ENCODE data around the gene SH3GLB2.

The SH3GLB2 gene

DNA sequence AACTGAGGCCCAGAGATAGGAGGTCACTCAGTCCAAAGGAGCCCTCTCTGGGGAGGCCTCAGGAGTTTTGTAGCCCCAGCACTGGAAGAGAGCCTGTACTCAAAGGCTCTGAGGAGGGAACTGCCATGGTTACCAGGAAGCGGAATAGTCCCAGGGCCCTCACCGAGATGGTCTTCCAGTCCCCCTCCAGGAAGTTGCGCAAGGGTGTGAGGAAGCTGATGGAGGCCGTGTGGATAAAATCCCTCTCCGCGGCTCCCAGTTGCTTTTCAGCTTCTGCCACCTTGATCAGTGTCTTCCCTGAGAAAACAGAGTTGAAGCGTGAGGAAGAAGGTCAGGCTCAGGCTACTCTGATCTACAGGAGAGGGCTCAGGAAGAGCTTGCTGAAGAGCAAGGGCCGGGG is 13.5 kb downstream of the SH3GLB2 start:
- TF ChIP-seq TAF1 (IDR thresholded peaks at IDR 0.05; ENCODE audit: low read depth) (no peak), FOXM1 (IDR thresholded peaks at IDR 0.05; ENCODE audit: borderline replicate concordance, low read depth) (no peak), YY1 (IDR thresholded peaks at IDR 0.05; ENCODE audit: low read depth) (no peak), CREB1 (IDR thresholded peaks at IDR 0.05; ENCODE audit: low read depth) (no peak), RAD21 (IDR thresholded peaks at IDR 0.05; ENCODE audit: low read depth) (no peak), EP300 (IDR thresholded peaks at IDR 0.05; ENCODE audit: borderline replicate concordance) (no peak), TCF12 (IDR thresholded peaks at IDR 0.05; ENCODE audit: low read depth) (no peak)
- TF ChIP-seq, protein P1, sequence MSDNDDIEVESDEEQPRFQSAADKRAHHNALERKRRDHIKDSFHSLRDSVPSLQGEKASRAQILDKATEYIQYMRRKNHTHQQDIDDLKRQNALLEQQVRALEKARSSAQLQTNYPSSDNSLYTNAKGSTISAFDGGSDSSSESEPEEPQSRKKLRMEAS (IDR thresholded peaks at IDR 0.05) = no peak
- TF ChIP-seq, protein P2, sequence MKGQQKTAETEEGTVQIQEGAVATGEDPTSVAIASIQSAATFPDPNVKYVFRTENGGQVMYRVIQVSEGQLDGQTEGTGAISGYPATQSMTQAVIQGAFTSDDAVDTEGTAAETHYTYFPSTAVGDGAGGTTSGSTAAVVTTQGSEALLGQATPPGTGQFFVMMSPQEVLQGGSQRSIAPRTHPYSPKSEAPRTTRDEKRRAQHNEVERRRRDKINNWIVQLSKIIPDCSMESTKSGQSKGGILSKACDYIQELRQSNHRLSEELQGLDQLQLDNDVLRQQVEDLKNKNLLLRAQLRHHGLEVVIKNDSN (IDR thresholded peaks at IDR 0.05) = no peak
- TF ChIP-seq, protein P3, sequence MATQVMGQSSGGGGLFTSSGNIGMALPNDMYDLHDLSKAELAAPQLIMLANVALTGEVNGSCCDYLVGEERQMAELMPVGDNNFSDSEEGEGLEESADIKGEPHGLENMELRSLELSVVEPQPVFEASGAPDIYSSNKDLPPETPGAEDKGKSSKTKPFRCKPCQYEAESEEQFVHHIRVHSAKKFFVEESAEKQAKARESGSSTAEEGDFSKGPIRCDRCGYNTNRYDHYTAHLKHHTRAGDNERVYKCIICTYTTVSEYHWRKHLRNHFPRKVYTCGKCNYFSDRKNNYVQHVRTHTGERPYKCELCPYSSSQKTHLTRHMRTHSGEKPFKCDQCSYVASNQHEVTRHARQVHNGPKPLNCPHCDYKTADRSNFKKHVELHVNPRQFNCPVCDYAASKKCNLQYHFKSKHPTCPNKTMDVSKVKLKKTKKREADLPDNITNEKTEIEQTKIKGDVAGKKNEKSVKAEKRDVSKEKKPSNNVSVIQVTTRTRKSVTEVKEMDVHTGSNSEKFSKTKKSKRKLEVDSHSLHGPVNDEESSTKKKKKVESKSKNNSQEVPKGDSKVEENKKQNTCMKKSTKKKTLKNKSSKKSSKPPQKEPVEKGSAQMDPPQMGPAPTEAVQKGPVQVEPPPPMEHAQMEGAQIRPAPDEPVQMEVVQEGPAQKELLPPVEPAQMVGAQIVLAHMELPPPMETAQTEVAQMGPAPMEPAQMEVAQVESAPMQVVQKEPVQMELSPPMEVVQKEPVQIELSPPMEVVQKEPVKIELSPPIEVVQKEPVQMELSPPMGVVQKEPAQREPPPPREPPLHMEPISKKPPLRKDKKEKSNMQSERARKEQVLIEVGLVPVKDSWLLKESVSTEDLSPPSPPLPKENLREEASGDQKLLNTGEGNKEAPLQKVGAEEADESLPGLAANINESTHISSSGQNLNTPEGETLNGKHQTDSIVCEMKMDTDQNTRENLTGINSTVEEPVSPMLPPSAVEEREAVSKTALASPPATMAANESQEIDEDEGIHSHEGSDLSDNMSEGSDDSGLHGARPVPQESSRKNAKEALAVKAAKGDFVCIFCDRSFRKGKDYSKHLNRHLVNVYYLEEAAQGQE (IDR thresholded peaks at IDR 0.05; ENCODE audit: low read depth) = no peak

- TF ChIP-seq TEAD4 (IDR thresholded peaks at IDR 0.05) (no peak), RAD21 (IDR thresholded peaks at IDR 0.05; ENCODE audit: low read depth) (no peak), YY1 (IDR thresholded peaks at IDR 0.05; ENCODE audit: low read depth) (no peak), EP300 (IDR thresholded peaks at IDR 0.05; ENCODE audit: borderline replicate concordance) (no peak), EGR1 (IDR thresholded peaks at IDR 0.05) (no peak), CEBPB (IDR thresholded peaks at IDR 0.05) (no peak), TAF1 (IDR thresholded peaks at IDR 0.05; ENCODE audit: low read depth) (no peak), CREB1 (IDR thresholded peaks at IDR 0.05; ENCODE audit: low read depth) (no peak)
- TF ChIP-seq, protein P3 (IDR thresholded peaks at IDR 0.05; ENCODE audit: low read depth) = no peak
Observed at GRCh38 chr9:129014124-129014523, 14.0 kb downstream of the SH3GLB2 start.

- no peak for TF ChIP-seq CREB1 (IDR thresholded peaks at IDR 0.05; ENCODE audit: low read depth)
Observed at GRCh38 chr9:129013674-129014073, 14.5 kb downstream of the SH3GLB2 start.

- TF ChIP-seq YY1 (IDR thresholded peaks at IDR 0.05; ENCODE audit: low read depth) (no peak), CEBPB (IDR thresholded peaks at IDR 0.05) (no peak), FOXM1 (IDR thresholded peaks at IDR 0.05; ENCODE audit: borderline replicate concordance, low read depth) (no peak), NFIC (IDR thresholded peaks at IDR 0.05) (no peak), ZBTB7A (IDR thresholded peaks at IDR 0.05; ENCODE audit: low read depth) (no peak), RAD21 (IDR thresholded peaks at IDR 0.05; ENCODE audit: low read depth) (no peak)
- TF ChIP-seq, protein P2 (IDR thresholded peaks at IDR 0.05) = no peak
- TF ChIP-seq, protein P1 (IDR thresholded peaks at IDR 0.05) = no peak
Observed at GRCh38 chr9:129012893-129013448, 15.2 kb downstream of the SH3GLB2 start.

- TF ChIP-seq TEAD4 (IDR thresholded peaks at IDR 0.05) = no peak
- no peak for TF ChIP-seq EGR1 (IDR thresholded peaks at IDR 0.05)
- TF ChIP-seq NFIC (IDR thresholded peaks at IDR 0.05) = no peak
- no peak for TF ChIP-seq EP300 (IDR thresholded peaks at IDR 0.05; ENCODE audit: borderline replicate concordance)
- no peak for TF ChIP-seq CEBPB (IDR thresholded peaks at IDR 0.05)
- TF ChIP-seq ZBTB7A (IDR thresholded peaks at IDR 0.05; ENCODE audit: low read depth) = no peak
- TF ChIP-seq TAF1 (IDR thresholded peaks at IDR 0.05; ENCODE audit: low read depth) = no peak
- TF ChIP-seq, protein P2 (IDR thresholded peaks at IDR 0.05) = no peak
- no peak for TF ChIP-seq FOXM1 (IDR thresholded peaks at IDR 0.05; ENCODE audit: borderline replicate concordance, low read depth)
- no peak for TF ChIP-seq CREB1 (IDR thresholded peaks at IDR 0.05; ENCODE audit: low read depth)
- TF ChIP-seq, protein P1 (IDR thresholded peaks at IDR 0.05) = no peak
- TF ChIP-seq, protein P3 (IDR thresholded peaks at IDR 0.05; ENCODE audit: low read depth) = no peak
- no peak for TF ChIP-seq YY1 (IDR thresholded peaks at IDR 0.05; ENCODE audit: low read depth)
- no peak for TF ChIP-seq TCF12 (IDR thresholded peaks at IDR 0.05; ENCODE audit: low read depth)
- no peak for TF ChIP-seq RAD21 (IDR thresholded peaks at IDR 0.05; ENCODE audit: low read depth)
Observed at GRCh38 chr9:129012343-129012742, 15.8 kb downstream of the SH3GLB2 start.
